COLO668 (cell line): ENCODE data around the gene MICA.
"Not testable (repeated sequence)": the region's sequence is repeated elsewhere in the genome, so short reads cannot be mapped to it uniquely, and the experiment has no call there.

ENCODE experiments used
- DNase-seq: peaks from one replicate; lab custom pipeline; 2025; ENCODE audit not compliant: unreplicated experiment; lab: John Stamatoyannopoulos, UW

The MICA gene

DNA sequence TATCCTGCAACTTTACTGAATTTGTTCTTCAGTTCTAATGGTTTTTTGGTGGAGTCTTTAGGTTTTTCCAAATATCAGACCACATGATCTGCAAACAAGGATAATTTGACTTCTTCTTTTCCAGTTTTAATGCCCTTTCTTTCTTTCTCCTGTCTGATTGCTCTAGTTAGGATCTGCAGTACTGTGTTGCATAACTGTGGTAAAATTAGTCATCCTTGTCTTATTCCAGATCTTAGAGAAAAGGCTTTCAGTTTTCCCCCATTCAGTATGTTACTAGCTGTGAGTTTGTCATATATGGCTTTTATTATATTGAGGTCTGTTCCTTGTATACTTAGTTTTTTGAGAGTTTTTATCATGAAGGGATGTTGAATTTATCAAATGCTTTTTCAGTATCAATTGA lies 4.3 kb downstream of the MICA start:
- no peak for DNase-seq

DNA sequence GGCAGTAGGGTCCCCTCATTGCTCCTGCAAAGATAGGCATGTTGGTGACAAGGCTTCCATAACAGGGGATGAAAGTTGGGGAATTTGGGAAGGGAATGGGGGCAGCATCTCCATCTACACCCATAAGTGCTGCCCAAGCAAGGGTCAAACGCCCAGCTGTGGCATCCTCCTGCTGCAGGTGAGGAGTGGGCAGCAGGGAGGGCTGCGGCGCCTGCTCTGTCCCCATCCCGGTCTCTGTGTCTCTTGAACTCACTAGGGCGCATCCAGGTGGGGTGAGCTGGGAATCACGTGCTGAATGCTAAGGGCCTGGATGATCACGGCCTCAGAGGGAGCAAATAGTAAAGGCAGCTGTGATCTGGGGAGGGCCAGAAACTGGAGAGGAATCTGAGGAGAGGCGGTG lies 9.1 kb downstream of the MICA start:
- no peak for DNase-seq

DNA sequence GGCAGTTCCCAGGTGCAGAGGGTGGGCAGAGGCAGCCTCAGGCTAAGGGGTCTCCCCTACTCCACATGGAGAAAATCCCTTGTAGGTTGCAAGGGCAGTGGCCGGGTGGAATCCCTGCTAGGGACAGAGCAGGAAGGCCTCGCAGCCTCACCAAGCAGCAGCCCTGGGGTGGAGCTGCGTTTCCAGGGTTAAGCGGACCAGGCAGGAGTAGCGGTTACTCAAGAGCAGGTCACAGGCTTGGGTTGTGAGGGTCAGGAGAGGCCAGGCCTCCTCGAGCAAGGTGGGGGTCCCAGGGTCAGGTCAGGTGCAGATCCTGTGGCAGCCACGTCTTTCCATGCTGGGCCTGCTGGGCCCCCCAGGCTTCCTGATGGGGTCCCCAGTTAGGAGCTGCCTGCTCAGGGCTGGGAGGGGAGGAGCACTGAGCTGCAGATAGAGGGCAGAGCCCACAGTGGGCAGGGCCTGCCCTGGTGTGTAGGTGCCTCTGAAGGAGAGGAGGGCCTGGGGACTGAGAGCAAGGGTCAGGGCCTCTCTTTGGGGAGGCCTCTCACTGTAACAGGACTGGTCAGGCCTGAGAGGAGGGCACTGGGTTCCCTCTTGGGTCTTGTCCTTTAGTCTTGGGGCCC lies 10.9 kb downstream of the MICA start:
- not testable (repeated sequence) for DNase-seq

DNA sequence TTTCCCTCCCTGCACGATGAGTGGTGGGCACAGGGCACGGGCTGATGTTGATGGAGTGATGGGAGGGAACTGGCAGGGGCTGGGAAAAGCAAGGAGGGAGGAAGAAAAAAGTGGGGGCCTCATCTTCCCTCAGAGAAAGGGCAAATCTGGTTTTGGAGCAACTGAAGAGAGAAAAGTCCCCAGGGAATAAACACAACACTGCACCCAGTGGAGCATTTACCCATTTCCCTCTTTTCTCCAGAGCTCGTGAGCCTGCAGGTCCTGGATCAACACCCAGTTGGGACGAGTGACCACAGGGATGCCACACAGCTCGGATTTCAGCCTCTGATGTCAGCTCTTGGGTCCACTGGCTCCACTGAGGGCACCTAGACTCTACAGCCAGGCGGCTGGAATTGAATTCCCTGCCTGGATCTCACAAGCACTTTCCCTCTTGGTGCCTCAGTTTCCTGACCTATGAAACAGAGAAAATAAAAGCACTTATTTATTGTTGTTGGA lies 11.4 kb downstream of the MICA start:
- no peak for DNase-seq

DNA sequence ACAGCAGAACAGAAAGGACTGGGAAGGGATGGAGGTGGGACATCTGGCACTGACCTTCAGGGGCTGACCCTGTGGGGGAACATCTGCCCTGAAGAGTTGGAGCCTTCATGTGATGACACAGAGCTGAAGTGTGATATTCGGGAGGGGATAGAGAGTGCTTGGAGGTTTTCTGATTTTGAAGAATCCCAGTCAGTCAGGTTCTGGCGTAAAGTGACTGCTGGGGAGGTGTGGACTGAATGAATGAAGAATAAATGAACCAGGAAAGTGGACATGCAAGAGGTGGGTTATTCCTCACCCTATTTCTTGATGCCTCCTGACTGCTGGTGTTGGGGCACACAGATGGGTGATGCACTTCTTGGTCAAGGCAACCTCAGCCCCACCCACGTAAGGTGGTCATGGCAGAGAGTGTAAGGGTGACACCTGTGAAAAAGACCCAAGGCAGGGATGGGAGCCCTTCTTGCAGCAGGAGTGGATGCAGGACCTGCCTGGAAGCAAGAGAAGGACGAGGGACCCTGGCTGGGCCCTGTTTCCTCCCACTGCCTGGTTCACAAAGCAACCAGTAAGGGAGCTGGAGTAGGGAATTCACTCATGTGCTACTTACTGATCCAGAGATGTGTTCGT lies 13.1 kb downstream of the MICA start:
- no peak for DNase-seq

DNA sequence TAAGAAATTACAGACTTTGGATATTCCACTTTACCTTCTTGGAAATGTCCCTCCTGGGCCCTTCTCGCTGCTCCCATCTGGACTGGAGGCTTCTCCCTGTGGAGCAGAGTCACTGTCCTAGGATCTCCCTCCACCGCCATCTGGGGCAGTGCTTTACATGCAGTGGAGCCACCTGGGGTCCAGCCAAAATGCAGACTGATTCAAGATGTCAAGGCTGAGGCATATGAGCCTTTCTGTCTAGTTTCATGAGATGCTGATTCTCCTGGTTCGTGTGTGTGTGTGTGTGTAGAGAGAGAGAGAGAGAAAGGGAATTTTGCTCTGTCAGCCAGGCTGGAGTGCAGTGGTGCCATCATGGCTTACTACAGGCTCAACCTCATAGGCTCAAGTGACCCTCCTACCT lies 14.9 kb downstream of the MICA start:
- no peak for DNase-seq

DNA sequence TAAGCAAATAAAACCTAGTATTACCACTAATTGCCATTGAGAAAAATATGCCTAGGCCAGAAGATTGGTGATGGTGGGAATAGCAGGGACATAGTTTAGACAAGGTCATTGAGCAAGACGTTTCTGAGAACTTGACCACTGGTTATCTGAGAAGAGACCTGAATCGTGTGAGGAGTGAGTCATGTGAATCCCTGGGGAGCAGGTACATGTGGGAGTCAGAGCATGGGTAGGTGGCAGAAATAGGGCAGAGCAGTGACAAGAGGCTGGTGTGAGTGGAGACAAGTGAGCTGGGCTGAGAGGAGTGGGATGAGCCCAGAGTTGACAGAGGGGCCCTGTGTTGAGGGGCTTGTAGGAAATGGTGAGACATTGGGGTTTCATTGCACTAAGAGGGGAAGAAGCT lies 16.4 kb downstream of the MICA start:
- no peak for DNase-seq

DNA sequence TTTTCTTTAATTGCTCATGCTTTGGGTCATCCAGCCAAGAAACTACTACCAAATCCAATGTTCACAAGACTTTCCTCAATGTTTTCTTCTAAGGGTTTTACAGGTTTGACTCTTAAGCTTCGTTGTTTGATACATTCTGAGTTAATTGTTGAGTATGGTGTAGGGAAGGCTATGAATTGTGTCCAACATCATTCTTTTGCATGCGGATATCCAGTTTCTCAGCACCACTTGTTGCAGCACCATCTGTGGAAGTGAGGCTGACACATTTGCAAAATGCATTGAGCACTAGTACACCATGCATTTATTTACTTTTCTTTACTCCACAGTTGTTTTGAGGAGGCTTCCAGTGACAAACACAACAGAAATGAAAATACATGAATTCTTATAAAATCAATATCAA lies 17.2 kb downstream of the MICA start:
- no peak for DNase-seq

DNA sequence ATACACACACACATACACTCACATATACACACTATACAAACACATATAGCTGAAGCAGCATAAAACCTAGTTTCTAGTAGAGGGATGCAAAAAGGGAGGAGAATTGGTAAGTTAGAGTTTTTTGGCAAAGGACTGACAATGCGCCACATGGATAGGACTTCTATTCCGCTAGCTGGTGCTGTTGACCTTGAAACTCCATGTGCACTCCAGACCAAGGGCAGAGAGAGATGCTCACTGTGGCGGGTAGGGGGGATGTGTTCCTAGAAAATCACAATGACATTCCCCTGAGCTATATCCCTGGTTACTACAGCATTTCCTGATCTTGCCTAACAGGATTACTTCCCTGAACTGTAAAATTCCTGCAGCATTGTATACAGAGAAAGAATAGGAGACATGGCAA lies 19.2 kb downstream of the MICA start:
- no peak for DNase-seq

DNA sequence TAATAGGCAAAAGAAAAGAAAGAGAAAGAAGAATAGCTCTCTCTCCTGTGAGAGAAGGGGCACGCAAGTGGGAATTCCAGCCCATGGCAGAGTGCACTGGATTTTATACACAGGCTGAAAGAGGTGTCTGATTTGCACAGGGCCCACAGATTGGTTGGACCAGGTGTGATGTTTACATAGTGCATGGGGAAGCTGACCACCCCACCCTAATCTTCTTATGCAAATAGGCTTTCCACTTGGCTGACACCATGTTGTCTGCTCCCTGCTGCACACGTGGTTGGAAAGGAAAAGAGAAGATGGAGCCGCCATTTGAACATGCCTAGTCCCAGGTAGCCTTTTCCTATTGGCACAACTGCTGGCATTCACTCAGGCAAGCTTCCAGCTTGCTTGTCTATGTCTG lies 20.2 kb downstream of the MICA start:
- DNase-seq: no peak

DNA sequence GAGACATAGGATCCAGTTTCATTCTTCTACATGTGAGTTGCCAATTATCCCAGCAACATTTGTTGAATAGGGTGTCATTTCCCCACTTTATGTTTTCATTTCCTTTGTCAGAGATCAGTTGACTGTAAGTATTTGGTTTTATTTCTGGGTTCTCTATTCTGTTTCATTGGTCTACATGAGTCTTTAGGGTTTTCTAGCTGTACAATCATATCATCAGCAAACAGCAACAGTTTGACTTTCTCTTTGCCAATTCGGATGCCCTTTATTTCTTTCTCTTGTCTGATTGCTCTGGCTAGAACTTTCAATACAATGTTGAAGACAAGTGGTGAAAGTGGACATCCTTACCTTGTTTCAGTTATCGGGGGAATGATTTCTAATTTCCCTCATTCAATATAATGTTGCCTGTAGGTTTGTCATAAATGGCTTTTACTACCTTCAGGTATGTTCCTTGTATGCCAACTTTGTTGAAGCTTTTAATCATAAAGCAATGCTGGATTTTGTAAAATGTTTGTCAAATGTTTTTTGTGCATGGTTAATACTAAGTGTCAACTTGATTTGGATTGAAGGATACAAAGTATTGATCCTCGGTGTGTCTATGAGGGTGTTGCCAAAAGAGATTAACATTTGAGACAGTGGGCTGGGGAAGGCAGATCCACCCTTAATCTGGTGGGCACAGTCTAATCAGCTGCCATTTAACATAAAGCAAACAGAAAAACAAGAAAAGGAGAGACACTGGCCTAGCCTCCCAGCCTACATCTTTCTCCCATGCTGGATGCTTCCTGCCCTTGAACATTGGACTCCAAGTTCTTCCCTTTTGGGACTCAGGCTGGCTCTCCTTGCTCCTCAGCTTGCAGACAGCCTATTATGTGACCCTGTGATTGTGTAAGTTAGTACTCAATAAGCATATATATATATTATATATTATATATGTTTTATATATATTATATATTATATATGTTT lies 23.3 kb downstream of the MICA start:
- no peak for DNase-seq

DNA sequence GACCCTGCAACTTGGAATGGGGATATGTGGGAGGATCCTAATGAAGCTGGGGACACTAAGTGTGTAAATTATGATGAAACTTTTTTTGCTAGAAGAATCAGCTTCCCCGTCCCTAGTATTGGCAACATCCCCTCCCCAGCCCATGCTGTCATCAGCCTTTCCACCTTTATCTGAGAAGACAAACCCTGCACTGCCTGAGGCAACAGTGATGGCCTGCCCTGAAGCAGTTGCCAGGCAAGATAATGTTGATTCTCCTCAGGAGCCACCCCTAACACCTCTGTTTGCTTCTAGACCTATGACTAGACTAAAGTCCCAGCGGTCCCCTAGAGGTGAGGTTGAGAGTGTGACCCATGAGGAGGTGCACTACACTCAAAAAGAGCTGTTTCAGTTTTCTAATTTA lies 27.1 kb downstream of the MICA start:
- DNase-seq: no peak

DNA sequence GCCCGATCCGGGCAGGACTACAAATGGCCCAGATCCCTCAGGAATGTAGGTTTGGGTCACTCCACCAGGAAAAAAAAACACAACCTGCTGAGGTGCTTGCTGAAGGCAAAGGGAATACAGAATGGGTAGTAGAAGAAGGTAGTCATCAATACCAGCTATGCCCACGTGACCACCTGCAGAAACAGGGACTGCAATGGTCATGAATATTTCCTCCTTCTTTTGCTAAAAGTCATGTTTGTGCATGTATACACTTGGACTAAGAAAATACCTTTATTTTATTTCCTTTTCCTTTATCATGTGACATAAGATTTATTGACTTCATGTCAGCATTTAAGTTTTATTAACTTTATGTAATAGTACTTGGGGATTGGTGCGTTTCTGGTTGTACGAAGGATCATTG lies 31.7 kb downstream of the MICA start:
- DNase-seq: not testable (repeated sequence)

DNA sequence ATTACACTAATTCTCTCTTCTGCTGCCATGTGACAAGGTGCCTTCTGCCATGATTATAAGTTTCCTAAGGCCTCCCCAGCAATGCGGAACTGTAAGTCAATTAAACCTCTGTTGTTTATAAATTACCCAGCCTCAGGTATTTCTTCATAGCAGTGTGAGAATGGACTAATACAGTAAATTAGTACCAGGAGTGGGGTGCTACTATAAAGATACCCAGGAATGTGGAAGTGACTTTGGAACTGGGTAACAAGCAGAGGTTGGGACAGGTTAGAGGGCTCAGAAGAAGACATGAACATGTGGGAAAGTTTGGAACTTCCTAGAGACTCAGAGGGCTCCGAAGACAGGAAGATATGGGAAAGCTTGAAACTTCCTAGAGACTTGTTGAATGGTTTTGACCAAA lies 34.8 kb downstream of the MICA start:
- no peak for DNase-seq

DNA sequence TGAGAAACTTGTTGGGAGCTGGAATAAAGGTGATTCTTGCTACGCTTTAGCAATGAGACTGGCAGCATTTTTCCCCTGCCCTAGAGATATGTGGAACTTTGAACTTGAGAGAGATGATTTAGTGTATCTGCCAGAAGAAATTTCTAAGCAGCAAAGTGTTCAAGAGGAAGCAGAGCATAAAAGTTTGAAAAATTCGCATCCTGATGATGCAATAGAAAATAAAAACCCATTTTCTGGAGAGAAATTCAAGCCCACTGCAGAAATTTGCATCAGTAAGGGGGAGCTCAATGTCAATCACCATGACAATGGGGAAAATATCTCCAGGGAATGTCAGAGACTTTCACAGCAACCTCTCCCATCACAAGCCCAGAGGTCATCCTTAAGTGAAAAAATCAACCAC lies 35.3 kb downstream of the MICA start:
- no peak for DNase-seq

DNA sequence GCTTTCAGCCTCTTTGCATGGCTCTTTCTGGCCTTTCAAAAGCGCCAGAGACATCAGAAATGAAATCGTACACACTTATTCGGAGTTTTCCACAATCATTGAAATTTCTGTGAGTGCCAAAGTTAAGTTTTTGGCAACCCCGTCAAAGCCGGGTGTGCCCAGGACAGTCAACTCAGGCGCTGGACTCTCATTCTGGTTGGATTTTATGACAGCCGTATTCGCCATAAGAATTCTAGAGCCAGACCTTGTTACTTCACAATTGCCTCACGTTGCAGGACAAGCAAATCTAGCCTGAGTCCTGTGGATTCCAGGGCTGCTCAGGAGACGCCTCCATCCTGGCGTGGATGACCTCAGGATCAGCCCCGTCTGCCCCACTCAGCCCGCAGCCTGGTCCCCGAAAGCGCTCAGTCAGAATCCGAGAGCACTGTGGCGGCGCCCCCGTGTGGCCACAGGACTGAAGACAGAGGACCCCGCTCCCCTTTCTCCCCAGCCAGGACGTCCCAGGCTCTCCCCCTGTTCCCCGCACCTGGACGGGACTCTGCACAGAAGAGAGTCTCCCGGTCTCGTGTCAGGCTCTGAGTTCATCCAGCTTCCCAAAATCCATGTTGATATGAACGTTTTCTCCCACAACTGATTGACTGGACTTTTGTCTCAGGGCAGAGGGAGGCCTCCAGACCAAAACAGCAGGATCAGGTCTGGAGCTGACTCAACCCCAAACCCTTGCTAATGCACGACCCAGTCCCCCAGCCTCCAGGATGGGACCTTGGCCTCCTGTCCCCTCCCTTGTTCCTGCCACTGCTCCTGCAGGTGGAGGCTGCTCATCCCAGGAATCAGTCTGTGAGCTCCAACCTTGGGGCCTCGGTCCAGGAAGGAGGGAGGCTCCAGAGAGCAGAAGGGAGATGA lies 38.2 kb downstream of the MICA start:
- peak; percentile 35 for DNase-seq

DNA sequence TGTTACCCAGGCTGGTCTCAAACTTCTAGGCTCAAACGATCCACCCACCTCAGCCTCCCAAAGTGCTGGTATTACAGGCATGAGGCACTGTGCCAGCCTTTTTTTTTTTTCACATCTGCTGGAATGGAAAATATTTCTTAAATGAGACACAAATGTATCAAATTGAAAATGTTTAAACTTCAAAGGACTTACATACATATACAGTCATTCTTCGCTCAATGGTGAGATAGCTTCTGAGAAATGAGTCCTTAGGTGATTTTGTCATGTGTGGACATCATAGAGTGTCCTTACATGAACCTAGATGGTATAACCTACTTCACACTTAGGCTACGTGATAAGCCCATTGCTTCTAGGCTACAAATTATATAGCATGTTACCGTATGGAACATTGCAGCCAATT lies 43.1 kb downstream of the MICA start:
- DNase-seq: no peak

DNA sequence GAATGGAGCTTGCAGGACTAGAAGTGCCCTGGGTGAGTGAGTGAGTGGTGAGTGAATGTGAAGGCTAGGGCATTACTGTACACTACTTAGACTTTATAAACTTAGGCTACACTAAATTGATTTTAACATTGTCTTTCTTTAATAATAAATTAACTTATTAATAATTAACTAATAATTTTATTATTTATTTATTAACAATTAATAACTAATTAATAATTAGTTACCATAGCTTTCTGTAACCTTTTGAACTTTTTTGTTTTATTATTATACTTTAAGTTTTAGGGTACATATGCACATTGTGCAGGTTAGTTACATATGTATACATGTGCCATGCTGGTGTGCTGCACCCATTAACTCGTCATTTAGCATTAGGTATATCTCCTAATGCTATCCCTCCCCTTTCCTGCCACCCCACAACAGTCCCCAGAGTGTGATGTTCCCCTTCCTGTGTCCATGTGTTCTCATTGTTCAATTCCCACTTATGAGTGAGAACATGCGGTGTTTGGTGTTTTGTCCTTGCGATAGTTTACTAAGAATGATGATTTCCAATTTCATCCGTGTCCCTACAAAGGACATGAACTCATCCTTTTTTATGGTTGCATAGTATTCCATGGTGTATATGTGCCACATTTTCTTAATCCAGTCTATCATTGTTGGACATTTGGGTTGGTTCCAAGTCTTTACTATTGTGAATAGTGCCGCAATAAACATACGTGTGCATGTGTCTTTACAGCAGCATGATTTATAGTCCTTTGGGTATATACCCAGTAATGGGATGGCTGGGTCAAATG lies 43.8 kb downstream of the MICA start:
- not testable (repeated sequence) for DNase-seq

DNA sequence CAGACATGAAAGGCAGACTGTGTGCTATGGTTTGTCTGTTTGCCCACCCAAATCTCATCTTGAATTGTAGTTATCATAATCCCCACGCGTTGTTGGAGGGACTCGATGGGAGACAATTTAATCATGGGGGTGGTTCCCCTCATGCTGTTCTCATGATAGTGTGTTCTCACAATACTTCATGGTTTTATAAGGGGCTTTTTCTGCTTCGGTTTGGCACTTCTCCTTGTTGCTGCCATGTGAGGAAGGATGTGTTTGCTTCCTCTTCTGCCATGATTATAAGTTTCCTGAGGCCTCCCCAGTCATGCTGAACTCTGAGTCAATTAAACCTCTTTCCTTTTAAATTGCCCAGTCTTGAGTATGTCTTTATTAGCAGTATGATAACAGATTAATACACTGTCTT lies 47.4 kb downstream of the MICA start:
- DNase-seq: no peak

DNA sequence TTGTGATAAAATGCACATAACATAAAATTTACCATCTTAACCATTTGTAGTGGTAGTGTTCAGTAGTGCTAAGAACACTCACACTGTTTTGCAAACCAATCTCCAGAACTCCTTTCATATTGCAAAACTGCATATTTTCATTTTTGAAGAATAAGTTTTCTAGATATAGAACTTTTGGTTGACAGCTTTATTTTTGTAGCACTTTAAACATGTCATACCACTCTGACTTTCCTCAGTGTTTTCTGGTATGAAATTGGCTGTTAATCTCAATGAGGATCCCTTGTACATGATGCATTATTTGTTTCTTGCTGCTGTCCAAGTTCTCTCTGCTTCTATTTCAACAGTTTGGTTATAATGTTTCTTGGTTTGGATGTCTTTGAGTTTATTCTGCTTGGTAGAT lies 49.5 kb downstream of the MICA start:
- no peak for DNase-seq
